Vagina (tissue), 2 donors: ENCODE results near the gene XPC.

Experiments used
- POLR2A ChIP-seq, 2 donors: fragments of 450-650 bp; IDR thresholded peaks; one replicate each; pipeline ENCODE4 v1.6.1; 2017; ENCODE audit warnings: antibody characterized with exemption in 2 of 2, mild to moderate bottlenecking in 2 of 2, moderate library complexity in 2 of 2
- TF ChIP-seq, protein P1 (sequence below), 3 experiments: fragments of 450-650 bp in 2 of 3; fragments of 200-600 bp in 1 of 3; sonication (generic) in 1 of 3; IDR thresholded peaks; one replicate each; pipeline ENCODE4 v1.5.1; 2017 to 2019; ENCODE audit warnings: antibody characterized with exemption in 3 of 3, mild to moderate bottlenecking in 2 of 3, moderate library complexity in 2 of 3

DNA sequence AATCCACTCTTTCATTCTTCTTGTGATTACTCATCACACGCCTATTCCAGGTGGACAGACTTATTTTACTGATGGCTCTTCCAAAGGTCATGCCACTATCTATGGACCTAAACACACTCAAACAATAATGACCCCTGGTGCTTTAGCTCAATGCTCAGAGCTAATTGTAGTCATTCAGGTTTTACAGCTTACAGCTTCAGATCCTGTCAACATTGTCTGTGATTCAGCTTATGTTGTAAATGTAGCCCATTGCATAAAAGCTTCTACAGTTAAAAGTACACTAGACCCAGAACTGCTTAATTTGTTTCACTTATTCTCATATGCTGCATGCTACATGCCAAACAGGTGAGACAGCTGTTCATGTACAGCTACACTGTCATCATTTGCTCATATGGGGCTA lies 49.5 kb upstream of the XPC start:
- TF ChIP-seq POLR2A (IDR thresholded peaks at IDR 0.05): no peak
- TF ChIP-seq, protein P1, sequence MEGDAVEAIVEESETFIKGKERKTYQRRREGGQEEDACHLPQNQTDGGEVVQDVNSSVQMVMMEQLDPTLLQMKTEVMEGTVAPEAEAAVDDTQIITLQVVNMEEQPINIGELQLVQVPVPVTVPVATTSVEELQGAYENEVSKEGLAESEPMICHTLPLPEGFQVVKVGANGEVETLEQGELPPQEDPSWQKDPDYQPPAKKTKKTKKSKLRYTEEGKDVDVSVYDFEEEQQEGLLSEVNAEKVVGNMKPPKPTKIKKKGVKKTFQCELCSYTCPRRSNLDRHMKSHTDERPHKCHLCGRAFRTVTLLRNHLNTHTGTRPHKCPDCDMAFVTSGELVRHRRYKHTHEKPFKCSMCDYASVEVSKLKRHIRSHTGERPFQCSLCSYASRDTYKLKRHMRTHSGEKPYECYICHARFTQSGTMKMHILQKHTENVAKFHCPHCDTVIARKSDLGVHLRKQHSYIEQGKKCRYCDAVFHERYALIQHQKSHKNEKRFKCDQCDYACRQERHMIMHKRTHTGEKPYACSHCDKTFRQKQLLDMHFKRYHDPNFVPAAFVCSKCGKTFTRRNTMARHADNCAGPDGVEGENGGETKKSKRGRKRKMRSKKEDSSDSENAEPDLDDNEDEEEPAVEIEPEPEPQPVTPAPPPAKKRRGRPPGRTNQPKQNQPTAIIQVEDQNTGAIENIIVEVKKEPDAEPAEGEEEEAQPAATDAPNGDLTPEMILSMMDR (IDR thresholded peaks at IDR 0.05): no peak
